HT-29 (cell line): Measurements from ENCODE around the gene MXRA8. TPM values are rescaled to one million over a fixed set of nuclear protein-coding genes. Genes with fewer than 3 reads are reported as not detected.
"Not testable (repeated sequence)": the region's sequence is repeated elsewhere in the genome, so short reads cannot be mapped to it uniquely, and the experiment has no call there.

Experiments
- DNase-seq: peaks from one replicate; pipeline ENCODE4 v3.0.0-alpha.2; 2015; ENCODE audit warnings: low spot score
- total RNA-seq: library from RNA; depleted of rRNA; stranded (reverse); fragments of >200 nt; shearing (Covaris generic); gene quantifications from 2 replicates; pipeline ENCODE4 v1.2.3, GENCODE V29; 2014; rRNA removed

Gene MXRA8
- not detected in 2 replicates for total RNA-seq

GRCh38 chr1:1358433-1359271 is at the start of gene MXRA8:
TSS of gene MXRA8 (minus strand) at chr1:1358555. CDS start at chr1:1358504, 51 bp downstream.
- no peak for DNase-seq

GRCh38 chr1:1407636-1408318 is 49.4 kb upstream of the MXRA8 start:
- peak; percentile 53 for DNase-seq

GRCh38 chr1:1406821-1407635 is 48.7 kb upstream of the MXRA8 start, which contains the start of gene MRPL20:
TSS of gene MRPL20 (minus strand) at chr1:1407293. CDS start at chr1:1407217, 76 bp downstream.
- DNase-seq = peak; percentile 93

- no peak for DNase-seq
Observed at GRCh38 chr1:1406101-1406820, 47.9 kb upstream of the MXRA8 start.

- DNase-seq = no peak
Observed at GRCh38 chr1:1403653-1404052, 45.3 kb upstream of the MXRA8 start.

GRCh38 chr1:1402901-1403392 is 44.6 kb upstream of the MXRA8 start:
- DNase-seq = not testable (repeated sequence)

- peak; percentile 74 for DNase-seq
Observed at GRCh38 chr1:1402072-1402900, 43.9 kb upstream of the MXRA8 start.

GRCh38 chr1:1401457-1402010 is 43.2 kb upstream of the MXRA8 start:
- DNase-seq = no peak

GRCh38 chr1:1400576-1401456 is 42.5 kb upstream of the MXRA8 start:
- DNase-seq = no peak

GRCh38 chr1:1399872-1400575 is 41.7 kb upstream of the MXRA8 start:
- peak; percentile 35 for DNase-seq

GRCh38 chr1:1399187-1399871 is 41.0 kb upstream of the MXRA8 start, which contains the start of gene CCNL2:
TSS of gene CCNL2 (minus strand) at chr1:1399335. CDS start at chr1:1399306, 29 bp downstream.
- peak; percentile 97 for DNase-seq

- DNase-seq = no peak
Observed at GRCh38 chr1:1398677-1399186, 40.4 kb upstream of the MXRA8 start.

- DNase-seq = peak; percentile 49
Observed at GRCh38 chr1:1397839-1398523, 39.6 kb upstream of the MXRA8 start.

- no peak for DNase-seq
Observed at GRCh38 chr1:1395166-1395565, 36.8 kb upstream of the MXRA8 start.

GRCh38 chr1:1394116-1394515 is 35.8 kb upstream of the MXRA8 start:
- DNase-seq = no peak

- DNase-seq = no peak
Observed at GRCh38 chr1:1393428-1393827, 35.1 kb upstream of the MXRA8 start.
